ENCODE data around the gene SORBS1. TPM values are rescaled to one million over a fixed set of nuclear protein-coding genes. Genes with fewer than 3 reads are reported as not detected.

The SORBS1 gene
- total and polyA plus RNA-seq, 2 of the 13 experiments (the other 11 are each of a cell fraction or from before 2014, with no cell fraction given), result 16.8 to 39.8 TPM

DNA sequence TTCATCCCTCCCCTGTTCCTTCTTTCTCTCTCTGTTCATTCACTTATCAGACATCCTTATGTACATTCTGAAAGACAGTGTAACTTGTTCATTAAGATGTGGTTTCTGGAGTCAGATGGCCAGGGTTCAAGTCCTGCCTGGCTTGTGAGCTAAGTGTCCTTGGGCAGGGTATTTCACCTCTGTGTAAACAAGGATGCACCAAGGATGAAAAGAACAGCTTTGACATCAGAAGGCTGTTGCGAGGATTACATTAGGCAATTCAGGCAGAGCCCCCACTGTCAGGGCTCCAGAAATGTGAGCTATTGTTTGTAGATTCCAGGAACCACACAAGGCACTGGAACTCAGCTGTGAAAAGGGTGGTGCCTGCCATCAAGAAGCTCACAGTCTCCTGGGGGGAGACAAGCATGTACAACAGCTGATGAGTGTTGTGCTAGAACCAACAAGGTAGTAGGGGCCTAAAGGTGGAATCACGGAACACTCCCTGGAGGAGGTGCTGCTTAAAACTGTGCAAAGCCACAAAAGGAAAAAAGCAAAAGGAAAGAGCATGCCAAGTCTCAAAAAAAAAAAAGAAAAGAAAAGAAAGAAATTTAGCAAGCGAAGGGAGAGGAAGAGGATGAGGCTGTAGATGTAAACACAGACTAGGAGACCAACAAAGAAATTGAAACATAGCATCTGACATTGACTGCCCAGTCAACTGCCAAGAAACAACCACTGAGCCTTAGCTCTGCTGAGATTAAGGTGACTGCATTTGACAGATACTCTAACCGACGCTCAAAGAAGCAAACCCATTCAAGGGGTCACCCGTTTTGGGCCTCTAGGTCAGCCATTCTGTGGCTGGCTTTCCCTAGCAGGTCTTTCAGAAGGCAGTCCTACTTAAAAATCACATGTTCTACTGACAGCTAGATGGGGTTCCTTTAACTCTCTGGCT is 282.8 kb downstream of the SORBS1 start (continued):
- no peak for TF ChIP-seq SP1 (IDR thresholded peaks at IDR 0.05)
- TF ChIP-seq SP1 (CRISPR knock-in tag; IDR thresholded peaks at IDR 0.05), result 0 out of 2 replicates have a peak, but pooled peaks have one; percentile 28
- TF ChIP-seq NFKBIZ (CRISPR knock-in tag; IDR thresholded peaks at IDR 0.05), result peak; percentile 91
- no peak for TF ChIP-seq ZNF569 (CRISPR knock-in tag; IDR thresholded peaks at IDR 0.05; ENCODE audit: borderline replicate concordance)
- no peak for TF ChIP-seq ZFP82 (CRISPR knock-in tag; IDR thresholded peaks at IDR 0.05; ENCODE audit: borderline replicate concordance)
- TF ChIP-seq ZNF451 (CRISPR knock-in tag; IDR thresholded peaks at IDR 0.05), result no peak
- TF ChIP-seq GMEB1 (CRISPR knock-in tag; IDR thresholded peaks at IDR 0.05; ENCODE audit: borderline replicate concordance), result peak; percentile 53; the same call in 1 of the 2 replicates
- TF ChIP-seq IRF2 (CRISPR knock-in tag; IDR thresholded peaks at IDR 0.05), result peak; percentile 87
- TF ChIP-seq ZNF335 (CRISPR knock-in tag; IDR thresholded peaks at IDR 0.05), result peak; percentile 53; the same call in 1 of the 2 replicates
- no peak for TF ChIP-seq ATF7 (IDR thresholded peaks at IDR 0.05)
- TF ChIP-seq ATF7 (CRISPR knock-in tag; IDR thresholded peaks at IDR 0.05), result peak; percentile 68; the same call in 1 of the 2 replicates
- 0 out of 2 replicates have a peak, but pooled peaks have one; percentile 32 for TF ChIP-seq ZBTB7A (CRISPR knock-in tag; IDR thresholded peaks at IDR 0.05)
- TF ChIP-seq, protein P1, sequence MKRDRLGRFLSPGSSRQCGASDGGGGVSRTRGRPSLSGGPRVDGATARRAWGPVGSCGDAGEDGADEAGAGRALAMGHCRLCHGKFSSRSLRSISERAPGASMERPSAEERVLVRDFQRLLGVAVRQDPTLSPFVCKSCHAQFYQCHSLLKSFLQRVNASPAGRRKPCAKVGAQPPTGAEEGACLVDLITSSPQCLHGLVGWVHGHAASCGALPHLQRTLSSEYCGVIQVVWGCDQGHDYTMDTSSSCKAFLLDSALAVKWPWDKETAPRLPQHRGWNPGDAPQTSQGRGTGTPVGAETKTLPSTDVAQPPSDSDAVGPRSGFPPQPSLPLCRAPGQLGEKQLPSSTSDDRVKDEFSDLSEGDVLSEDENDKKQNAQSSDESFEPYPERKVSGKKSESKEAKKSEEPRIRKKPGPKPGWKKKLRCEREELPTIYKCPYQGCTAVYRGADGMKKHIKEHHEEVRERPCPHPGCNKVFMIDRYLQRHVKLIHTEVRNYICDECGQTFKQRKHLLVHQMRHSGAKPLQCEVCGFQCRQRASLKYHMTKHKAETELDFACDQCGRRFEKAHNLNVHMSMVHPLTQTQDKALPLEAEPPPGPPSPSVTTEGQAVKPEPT (CRISPR knock-in tag; IDR thresholded peaks at IDR 0.05; ENCODE audit: low read depth), result 0 out of 2 replicates have a peak, but pooled peaks have one; percentile 44
- TF ChIP-seq ZBTB26 (CRISPR knock-in tag; IDR thresholded peaks at IDR 0.05; ENCODE audit: borderline replicate concordance), result peak; percentile 99
- 0 out of 2 replicates have a peak, but pooled peaks have one; percentile 47 for TF ChIP-seq MEIS1 (CRISPR knock-in tag; IDR thresholded peaks at IDR 0.05; ENCODE audit: borderline replicate concordance)
- peak; percentile 94 for TF ChIP-seq BCL6 (CRISPR knock-in tag; IDR thresholded peaks at IDR 0.05)
- TF ChIP-seq ZNF629 (CRISPR knock-in tag; conservative IDR thresholded peaks at IDR 0.05), result peak; percentile 32; the same call in 1 of the 2 replicates
- peak; percentile 87 for TF ChIP-seq HMG20B (CRISPR knock-in tag; conservative IDR thresholded peaks at IDR 0.05)
- TF ChIP-seq ZNF460 (CRISPR knock-in tag; IDR thresholded peaks at IDR 0.05; ENCODE audit: borderline replicate concordance), result no peak
- peak; percentile 98 for TF ChIP-seq ISL2 (CRISPR knock-in tag; IDR thresholded peaks at IDR 0.05)
- TF ChIP-seq ZFY (CRISPR knock-in tag; IDR thresholded peaks at IDR 0.05), result 0 out of 2 replicates have a peak, but pooled peaks have one; percentile 14
- no peak for TF ChIP-seq GLMP (CRISPR knock-in tag; IDR thresholded peaks at IDR 0.05; ENCODE audit: borderline replicate concordance)
- TF ChIP-seq ZSCAN29 (CRISPR knock-in tag; conservative IDR thresholded peaks at IDR 0.05), result 0 out of 2 replicates have a peak, but pooled peaks have one; percentile 39
- TF ChIP-seq GATAD1 (CRISPR knock-in tag; IDR thresholded peaks at IDR 0.05), result peak; percentile 62
- peak; percentile 86 for TF ChIP-seq SAP130 (CRISPR knock-in tag; IDR thresholded peaks at IDR 0.05; ENCODE audit: low read depth)
